HG02970 (cell line): ENCODE data around the gene RPS6KL1.

Source experiments
- ATAC-seq: cut with Tn5 transposase; IDR thresholded peaks from one replicate; pipeline ENCODE4 v1.9.1; 2021; ENCODE audit warnings: mild to moderate bottlenecking, moderate library complexity, moderate number of reproducible peaks; ENCODE audit not compliant: unreplicated experiment, low FRiP score

RPS6KL1 gene

DNA sequence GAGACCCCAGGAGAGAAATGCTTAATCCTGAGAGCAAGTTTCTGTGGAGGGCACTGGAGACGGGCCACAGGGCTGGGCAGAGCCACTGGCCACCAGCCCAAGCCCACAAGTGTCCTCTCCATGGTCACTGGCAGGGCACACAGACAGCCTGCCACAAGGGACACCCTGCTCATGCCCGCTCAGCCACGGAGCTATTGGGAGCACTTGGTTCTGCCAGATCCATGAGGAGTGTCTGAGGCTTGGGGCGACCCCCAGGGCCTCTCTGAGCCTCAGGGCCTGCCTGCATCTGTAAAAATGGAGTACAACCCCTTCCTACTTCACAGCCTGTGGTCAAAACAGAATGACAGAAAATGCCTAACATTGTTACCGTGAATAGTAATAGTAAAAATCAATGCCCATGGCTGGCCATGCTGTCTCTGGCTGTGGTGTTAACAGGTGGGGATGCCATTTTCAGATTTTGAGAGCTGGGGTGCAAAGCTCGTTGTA is 29.2 kb upstream of the RPS6KL1 start:
- ATAC-seq, result no peak

DNA sequence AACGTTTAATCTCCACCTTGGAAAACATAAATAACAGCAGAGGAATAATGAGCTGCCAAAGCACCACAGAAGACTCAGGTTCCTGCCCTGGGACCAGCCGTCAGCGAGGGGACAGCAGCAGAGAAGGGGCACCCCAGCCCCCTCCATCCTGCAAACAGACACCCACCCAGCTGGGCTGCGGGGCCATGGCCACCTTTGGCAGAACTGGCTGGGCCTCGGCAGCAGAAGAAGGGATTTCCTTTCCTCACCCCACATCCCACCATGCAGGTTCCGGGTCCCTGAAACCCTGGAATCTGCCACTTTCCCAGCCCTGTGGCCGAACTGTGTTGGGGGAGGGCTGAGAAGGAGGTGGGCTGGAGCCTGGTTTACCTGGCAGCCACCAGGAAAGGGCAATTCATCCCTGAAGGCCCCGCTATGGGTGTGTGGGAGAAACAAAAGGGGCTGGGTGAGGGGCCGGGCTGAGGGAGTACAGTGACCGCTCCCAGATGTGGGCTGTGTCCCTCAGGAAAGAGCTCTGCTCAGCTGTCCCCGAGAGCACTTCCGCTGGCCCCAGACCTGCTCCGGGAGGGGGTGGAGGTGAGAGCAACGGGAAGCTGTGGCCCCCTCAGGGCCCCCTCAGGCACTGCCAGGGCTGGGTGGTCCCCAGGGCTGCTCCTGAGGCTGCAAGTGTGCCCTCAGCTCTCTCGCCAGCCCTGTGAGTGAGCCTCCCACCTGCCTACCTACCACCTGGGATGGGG is 28.6 kb upstream of the RPS6KL1 start:
- ATAC-seq, result no peak

DNA sequence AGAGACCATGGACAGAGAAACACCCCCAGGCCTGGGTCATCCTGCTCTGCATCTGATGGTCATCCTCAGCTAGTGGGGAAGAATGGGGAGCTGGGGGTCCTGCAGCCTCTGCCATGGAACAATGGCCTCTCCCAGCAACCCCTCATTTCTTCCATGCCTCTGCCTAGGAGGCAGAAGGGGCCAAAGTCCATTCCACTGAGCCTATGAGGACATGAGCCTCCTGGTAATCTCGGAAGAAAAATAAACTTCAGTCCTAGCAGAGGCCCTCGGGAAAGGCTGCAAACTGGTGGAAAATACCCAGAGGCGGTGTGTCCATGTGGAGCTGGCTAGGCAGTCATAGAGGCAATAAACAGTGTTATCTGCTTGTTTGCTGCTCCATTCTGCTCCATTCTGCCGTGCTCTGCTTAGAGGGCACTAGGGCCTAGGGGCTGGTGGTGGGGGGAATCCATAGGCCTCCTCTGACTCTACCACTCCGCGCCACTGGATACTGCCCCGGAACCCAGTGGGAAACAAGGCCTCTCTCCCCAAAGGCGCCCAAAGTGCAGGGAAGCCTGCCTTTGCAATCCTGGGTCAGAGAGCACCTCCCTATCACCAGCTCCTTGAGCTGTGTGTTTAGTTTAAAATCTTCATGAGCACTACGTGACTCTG is 27.9 kb upstream of the RPS6KL1 start:
- ATAC-seq, result no peak

DNA sequence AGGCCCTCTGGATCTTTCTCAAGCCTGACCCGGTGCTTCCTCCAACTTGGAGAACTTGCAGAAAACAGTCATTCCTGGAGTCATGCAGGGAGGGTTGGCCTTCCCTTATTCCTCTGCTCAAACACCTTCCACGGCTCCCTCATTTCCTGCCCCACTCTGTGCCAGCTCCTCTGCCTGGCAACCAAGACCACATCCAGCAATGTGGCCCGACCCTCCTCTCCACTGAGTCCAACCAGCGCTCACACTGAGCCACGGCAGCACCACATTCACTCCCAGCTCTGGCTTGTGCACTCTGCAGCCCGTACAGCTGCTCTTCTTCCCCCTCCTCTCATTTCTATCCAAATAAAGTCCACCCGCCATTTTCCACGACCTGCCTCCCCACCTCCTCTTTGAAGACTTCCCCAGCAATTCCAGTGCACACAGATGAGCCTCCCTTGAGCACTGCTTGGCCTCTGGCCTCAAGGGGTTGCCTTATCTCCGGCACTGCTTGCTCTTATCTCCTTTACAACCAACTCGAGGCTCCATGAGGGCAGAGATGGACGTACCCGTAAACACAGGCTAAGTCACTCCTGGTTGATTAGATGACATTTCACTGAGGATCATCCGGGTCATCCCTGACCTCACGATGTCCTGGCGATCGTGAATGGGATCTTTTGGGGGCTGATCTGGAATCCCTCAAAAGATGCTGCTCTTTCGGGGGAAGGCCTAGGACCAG is 27.0 kb upstream of the RPS6KL1 start:
- ATAC-seq, result no peak

DNA sequence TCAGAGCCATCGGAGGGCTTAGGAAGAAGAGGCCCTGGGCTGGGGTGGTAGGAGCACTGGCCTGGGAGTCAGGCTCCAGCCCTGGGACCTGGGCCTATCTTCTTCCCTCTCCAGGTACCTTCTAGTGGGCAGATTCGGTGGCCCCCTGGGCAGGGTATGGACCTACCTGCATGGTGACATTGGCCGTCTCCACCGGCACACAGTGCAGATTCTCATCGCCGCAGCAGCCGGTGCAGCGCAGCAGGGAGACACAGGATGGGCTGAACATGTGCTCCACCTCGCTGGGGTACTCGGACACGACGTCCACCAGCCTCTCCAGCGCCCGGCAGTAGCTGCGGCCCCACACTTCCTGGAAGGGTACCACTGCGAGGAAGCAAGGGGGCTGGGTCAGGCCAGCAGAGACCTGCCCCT is 26.1 kb upstream of the RPS6KL1 start:
- no peak for ATAC-seq

DNA sequence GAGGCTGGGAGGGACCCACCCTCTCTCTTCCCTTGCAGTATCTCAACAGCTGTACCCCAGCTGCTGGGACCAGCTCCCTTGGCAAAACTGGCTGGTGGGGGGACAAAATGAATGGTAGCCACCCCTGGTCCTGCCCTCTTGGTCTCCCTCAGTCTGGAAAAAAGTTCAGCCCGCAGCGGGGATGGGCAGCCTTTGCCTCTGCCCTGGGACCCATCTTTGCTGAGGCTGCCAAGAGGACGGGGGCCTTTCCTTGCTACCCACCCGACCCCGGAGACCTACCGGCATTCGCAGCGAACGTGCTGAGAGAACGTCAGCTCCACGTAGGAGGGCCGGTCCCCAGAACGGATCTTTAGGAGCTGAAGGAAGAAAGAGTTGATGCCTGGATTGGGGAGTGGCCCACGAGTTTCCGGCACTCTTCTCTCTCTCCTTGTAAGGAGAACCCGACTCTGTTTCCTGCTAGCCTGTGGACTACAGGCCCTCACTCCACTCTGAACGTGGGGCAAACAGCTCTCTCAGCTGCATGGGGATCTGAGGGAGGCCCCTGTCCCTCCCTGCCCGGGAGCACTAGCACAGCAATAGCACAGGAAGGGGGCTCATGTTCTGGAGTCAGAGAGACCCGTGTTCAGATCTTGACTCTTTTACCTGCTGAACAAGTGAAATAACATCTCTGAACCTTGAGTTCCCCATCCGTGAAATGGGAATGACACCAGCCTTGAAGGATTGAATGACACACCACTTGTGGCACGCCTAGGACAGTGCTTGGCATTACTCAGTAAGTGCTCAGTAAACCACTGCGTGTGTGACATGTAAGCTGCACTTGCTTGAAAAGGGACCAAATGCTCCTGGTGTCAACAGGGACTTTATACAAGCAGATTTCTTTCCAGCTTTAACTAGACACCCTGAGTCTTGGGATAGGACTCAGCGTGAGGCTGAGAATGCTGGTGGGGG is 25.4 kb upstream of the RPS6KL1 start:
- ATAC-seq, result no peak

DNA sequence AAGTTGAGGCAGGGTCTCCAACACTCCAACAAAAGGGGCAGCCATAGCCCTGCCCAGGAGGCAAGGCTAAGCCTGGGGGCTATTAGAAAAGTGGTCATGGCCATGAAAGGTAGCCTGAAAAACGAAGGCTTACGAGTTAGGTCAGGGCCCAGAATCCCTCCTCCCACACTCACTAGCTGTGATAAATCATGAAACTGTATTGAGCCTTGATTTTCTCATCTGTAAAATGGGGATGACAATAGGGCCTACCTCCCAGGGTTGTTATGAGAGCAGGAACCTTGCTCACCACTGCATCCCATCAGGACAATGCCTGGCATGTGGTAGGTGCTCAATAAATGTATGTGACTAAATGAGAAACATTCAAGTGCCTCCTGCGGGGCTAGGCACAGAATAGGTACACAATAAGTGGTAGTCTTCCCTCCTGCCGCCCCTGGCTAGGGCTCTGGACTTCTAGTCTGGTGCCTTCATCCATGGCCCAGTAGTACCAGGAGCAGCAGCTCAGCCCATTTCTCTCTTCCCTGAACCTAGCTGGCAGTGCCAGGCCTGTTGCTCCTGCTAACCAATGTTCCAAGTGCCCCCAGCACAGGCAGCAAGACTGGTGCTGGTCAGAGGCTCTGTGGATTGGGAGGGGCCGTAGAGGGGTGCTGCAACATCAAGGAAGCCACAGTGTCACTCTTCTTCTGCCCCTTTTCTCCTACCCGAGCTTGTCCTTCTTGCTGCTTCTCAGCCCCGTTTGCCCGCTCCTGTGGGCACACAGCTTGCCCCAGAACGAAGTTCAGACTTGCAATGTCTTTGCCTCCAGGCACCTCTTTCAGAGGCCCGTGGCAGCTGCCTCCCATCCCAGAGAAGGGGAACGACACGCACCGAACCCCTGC is 24.5 kb upstream of the RPS6KL1 start:
- ATAC-seq, result no peak

DNA sequence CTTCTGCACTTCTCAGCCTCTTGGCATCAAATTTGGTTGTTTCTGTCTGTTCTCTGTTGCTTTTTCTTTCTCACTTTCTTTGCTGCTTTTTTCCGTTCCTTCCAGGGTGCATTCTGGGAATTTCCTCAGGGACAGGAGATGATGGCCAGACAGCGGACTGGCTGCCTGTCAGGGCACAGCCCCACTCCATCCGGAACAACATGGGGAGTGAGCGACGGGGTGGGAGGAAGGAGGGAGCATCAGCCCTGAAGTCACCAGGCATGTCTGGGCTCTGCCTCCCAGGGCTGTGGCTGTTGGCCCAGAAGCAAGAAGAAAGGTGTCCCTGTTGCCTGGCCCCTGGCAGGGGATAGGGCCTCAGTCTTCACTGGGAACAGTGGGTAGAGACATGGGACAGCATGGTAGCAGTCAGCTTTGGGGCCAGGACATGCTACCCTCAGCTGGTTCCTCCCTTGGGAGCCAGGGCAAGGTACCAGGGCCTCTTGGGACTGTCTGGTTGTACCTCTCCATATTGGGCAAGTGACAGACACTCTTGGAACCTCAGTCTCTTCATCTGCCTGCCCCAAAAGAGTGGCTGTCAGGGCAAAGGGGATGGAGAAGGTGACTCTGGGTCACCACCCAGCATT is 23.7 kb upstream of the RPS6KL1 start:
- no peak for ATAC-seq

DNA sequence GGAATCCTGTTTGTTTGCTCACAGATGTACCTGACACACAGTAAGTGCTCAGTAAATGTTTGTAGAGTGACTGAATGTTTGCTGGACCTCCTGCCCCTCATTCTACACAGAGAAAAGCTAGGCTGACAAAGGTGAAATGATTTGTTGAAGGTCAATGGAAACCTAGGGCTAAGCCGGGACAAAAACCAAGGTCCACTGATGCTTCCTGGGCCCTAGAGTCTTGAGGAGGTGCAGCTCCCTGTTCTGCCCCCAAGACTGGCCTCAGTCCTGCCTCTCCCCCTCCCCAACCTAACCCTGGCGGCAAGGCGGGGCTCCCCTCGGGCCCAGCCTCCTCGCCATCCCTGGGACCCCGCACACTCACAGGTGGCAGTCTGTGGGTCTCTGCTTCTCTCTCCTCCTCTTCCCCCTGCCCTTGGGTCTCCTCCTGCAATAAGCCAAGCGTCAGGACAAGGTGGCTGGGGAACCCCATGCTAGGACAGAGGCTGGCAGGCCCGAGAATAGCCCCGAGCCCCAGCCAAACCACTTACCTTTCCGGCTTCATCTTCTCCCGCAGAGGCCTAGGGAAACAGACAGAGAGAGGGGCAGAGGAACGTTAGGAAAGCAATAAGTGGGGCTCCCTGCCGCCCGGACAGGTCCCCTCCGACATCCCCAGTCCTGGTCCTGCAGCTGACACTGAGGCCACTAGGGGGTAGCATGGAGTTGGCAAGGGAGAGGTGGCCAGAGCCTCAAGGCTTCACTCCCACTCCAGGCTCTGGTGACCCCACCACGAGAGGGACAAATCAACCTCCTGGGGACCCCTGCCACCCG is 23.0 kb upstream of the RPS6KL1 start:
- ATAC-seq, result no peak

DNA sequence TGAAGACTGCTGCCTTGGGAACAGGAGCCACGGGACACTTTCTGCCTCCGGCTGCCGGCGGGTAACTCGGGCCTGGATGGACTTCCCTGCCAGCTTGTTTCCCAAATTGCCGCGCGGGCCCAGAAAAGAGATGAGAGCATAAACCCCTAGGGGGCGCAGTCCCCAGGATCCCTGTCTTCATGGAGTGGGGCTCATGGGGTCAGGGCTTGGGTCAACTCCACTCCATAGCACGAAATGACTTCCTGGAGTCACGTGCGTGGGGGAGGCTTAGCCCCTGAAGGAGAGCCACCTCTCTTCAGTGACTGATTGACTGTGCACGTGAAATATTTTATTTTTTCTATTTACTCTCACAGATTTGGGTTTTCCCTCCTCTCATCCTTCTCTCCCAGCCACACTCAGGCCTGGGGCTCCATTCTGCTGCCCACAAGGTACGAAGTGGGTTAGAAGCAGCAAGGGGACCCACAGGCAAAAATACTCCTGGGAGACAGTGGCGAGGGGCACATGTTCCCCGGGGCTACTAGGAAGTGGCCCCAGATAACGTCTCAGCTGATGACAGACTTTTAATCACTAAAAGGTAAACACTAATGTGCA is 22.3 kb upstream of the RPS6KL1 start:
- no peak for ATAC-seq

DNA sequence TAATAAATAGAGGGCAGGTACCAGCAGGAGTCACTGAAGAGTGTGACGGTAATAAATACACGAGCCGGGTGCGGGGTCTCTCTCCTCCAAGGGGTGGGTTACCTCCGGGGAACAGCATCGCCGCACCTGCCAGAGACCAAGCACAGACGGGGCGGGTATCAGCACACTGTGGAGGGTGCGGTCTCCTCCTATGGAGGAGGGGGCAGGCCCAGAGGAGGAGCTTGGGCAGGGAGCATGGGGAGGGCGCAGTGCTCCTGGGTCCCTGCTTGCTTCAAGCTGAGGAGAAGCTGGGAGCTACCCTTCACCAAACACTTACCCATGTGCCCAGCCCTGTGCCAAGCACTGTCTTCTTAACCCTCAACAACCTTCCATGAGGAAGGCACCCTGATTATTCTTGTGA is 19.5 kb upstream of the RPS6KL1 start:
- no peak for ATAC-seq

DNA sequence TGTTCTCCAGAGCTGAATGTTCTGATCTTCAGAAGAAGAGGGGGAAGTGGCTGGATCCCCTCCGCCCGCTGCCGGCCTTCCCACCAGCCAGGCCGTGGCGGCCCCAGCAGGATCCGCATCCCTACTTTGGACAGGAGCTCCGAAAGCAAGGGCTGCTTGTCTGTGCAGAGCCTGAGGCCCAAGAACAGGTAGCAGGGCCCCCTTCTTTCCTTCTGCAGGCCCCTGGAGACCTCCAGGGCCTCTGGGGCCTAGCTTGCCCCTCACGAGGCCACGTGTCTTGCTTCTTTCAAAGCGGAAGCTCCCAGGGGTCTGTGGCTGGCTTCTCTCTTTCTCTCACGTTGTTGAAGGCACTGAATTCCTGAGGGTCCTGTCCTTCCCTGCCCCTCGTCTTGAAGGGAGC is 19.1 kb upstream of the RPS6KL1 start:
- ATAC-seq, result no peak

DNA sequence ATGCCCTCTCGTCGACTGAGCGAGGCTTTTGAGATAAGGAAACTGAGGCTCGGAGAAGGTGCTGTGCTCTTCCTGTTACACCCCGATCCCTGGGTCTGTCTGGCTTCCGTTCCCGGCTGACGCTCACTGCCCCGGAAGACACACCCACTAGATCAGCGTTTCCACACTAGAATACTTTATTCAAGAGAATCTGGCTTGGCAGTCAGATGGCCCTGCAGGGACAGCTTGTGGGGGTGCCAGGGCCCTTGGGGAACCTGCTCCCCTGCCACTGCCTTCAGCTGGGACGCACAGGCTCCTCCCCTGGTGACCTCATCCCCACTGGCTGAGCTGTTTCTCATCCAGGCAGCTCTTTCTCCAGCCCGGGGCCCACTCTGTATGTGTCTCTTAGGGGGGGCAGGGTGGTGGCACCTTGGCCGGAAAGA is 18.6 kb upstream of the RPS6KL1 start:
- ATAC-seq, result no peak

DNA sequence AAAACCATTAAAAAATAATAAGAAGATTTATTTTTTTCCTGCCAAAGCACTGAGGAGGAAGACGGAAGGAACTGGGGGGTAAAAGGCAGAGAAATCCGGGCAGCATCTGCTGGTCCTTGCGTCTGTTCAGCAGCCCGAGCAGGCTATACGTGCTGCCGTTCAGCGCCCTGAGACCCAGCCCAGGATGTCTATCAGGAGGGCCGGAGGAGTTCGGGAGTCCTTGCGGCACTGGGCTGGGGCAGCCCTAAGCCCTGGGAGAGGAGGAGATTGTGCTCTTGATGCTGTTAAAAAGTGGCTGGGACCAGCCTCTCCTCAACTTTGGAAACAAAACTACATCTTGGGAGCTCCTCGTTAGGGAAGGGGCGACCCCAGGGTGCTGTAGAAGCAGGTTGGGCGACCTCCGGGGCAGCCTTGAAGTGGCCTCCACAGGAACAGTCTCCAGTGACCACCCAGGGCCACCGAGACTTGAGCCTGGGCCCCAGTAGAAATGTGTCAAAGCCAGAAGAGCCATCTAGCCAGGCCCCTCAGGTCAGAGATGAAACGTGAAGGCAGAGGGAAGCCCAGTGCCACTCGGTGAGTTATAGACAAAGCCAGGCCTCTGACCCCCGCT is 18.0 kb upstream of the RPS6KL1 start:
- ATAC-seq, result no peak

DNA sequence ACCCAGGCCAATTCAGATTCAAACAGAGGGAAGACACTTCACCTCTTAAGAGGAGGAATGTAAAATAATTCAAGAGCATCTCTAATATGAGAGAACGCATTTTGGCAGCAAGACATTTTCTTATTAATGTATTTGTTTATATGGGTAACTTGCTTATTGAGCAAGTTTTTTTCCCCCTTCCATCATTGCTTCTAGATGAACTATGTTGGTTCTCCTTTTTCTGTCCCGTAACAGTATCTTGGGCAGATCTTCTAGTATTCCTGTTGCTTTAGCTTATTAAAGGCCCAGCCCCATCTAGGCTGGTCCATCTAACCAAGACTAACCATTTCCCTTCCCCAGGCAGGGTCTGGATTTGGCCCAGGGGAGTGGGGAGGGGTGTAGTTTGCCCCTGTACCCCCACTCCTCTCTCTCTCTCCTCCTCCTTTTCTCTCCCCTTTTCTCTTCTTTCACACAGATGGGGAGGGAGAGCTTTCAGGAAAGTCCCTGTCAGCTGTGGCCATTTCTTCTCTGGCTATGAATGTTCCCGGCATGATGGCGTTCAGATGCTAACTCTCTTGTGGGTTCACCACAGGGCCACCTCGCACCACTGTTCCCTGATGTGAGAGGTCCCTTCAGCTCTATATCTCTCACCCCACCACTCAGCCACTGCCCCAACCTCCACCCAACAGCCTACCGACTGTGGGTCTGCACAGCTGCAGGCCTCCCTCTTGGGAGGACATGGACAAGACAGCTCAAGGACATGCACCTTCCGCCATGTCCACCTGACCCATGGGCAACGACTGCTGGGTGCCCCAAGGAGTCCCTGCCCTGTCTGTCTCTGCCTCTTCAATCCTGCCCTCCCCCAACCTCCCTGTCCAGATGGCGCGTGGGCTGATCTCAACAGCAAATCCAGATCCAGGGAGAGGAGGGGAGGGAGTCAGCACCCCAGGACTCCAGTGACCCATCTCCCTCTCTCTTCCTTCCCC is 15.8 kb upstream of the RPS6KL1 start:
- no peak for ATAC-seq

DNA sequence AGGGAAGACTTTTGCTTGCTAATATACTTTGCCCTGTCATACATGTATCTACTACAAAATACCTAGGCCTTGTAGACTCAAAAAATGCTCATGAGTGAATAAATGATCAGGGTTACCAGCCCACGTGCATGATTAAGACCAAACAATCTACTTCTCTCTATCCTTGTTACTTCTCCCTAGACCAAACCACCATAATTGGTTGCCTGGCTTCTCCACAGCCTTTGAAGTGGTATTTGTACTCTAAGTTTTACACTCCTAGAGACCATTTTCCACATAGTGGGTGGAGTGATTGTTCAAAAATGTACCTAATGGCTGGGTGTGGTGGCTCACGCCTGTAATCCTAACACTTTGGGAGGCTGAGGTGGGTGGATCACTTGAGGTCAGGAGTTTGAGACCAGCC is 14.1 kb upstream of the RPS6KL1 start:
- ATAC-seq, result no peak
